SH-SY5Y (cell line): ENCODE data around the gene P3H2.

Experiments
- GATA2 ChIP-seq: IDR thresholded peaks from 2 replicates; pipeline ENCODE4 v1.6.1; 2011; ENCODE audit warnings: mild to moderate bottlenecking, low read depth, low read length
- GATA3 ChIP-seq: IDR thresholded peaks from 2 replicates; pipeline ENCODE4 v1.6.1; 2011; ENCODE audit warnings: low read depth, mild to moderate bottlenecking, low read length, moderate library complexity

DNA sequence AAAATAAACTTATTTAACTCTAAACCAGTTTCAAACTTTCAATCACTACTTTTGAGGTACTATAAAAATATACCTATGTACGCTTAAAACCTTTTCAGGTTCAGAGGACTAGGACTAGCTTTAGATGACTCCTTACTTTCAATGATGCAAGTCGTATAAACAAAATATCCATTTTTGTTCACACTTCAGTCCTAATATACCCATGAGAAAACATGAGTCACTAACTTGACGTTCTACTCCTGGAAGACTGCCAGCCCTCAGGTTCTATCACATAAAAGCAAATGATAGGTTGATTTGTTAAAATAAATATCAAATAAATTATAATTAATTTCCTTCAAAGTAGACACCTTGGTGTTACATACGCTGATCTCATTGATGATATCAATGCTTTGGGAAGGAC lies 10.6 kb upstream of the P3H2 start:
- TF ChIP-seq GATA2 = no peak
- TF ChIP-seq GATA3 = no peak
